ENCODE results near the gene MYD88. TPM values are rescaled to one million over a fixed set of nuclear protein-coding genes. Genes with fewer than 3 reads are reported as not detected.

The MYD88 gene
- total and polyA plus RNA-seq, 9 of the 15 experiments (the other 6 are each of a cell fraction or from before 2014, with no cell fraction given): 3.2 to 47.3 (median 27.6) TPM

- TF ChIP-seq ZNF124 (CRISPR knock-in tag; IDR thresholded peaks at IDR 0.05): no peak
- TF ChIP-seq TRIM24 (IDR thresholded peaks at IDR 0.05): no peak
- no peak for TF ChIP-seq NCOA4 (IDR thresholded peaks at IDR 0.05; ENCODE audit: partially characterized antibody)
- TF ChIP-seq NFRKB (IDR thresholded peaks at IDR 0.05; ENCODE audit: low read depth): peak; percentile 93; the same call in 1 of the 2 replicates
- TF ChIP-seq NRF1 (conservative IDR thresholded peaks at IDR 0.05 in 1 of 2, IDR thresholded peaks at IDR 0.05 in 1 of 2): peak; percentile 77 to 80
- TF ChIP-seq SRSF9 (IDR thresholded peaks at IDR 0.05; ENCODE audit: borderline replicate concordance, low read depth, low read length): no peak
- TF ChIP-seq RBM14 (IDR thresholded peaks at IDR 0.05; ENCODE audit: borderline replicate concordance, insufficient read depth, low read depth, low read length): 0 out of 2 replicates have a peak, but pooled peaks have one; percentile 36
- TF ChIP-seq SREBF1 (IDR thresholded peaks at IDR 0.05; ENCODE audit: borderline replicate concordance, low read depth, low read length): peak; percentile 17; the same call in 1 of the 2 replicates
- peak; percentile 85 for TF ChIP-seq HCFC1 (IDR thresholded peaks at IDR 0.05; ENCODE audit: low read depth, low read length)
- TF ChIP-seq ARID1B (IDR thresholded peaks at IDR 0.05): 0 out of 2 replicates have a peak, but pooled peaks have one; percentile 16
- TF ChIP-seq RNF219 (CRISPR knock-in tag; IDR thresholded peaks at IDR 0.05): no peak
- TF ChIP-seq ZNF175 (CRISPR knock-in tag; IDR thresholded peaks at IDR 0.05; ENCODE audit: low read depth): peak; percentile 78; the same call in 1 of the 2 replicates
- TF ChIP-seq MECOM (CRISPR knock-in tag; IDR thresholded peaks at IDR 0.05): no peak
- TF ChIP-seq ELK3 (CRISPR knock-in tag; IDR thresholded peaks at IDR 0.05): no peak
- no peak for TF ChIP-seq ZNF232 (CRISPR knock-in tag; IDR thresholded peaks at IDR 0.05)
- peak; percentile 65 for TF ChIP-seq MEIS2 (IDR thresholded peaks at IDR 0.05; ENCODE audit: partially characterized antibody)
- no peak for TF ChIP-seq BDP1 (IDR thresholded peaks at IDR 0.05; ENCODE audit: insufficient read depth, insufficient read length)
- no peak for TF ChIP-seq RFX7 (CRISPR knock-in tag; IDR thresholded peaks at IDR 0.05)
- TF ChIP-seq CREM (IDR thresholded peaks at IDR 0.05; ENCODE audit: low read depth): peak; percentile 98
- TF ChIP-seq KLF6 (CRISPR knock-in tag; IDR thresholded peaks at IDR 0.05; ENCODE audit: borderline replicate concordance): no peak
- TF ChIP-seq ETV6 (IDR thresholded peaks at IDR 0.05; ENCODE audit: borderline replicate concordance in 1 of 2, low read depth in 2 of 2, low read length in 1 of 2): no peak; a peak in 1 of 4 replicates
- TF ChIP-seq ETV6 (CRISPR knock-in tag; IDR thresholded peaks at IDR 0.05; ENCODE audit: borderline replicate concordance): no peak
Observed at GRCh38 chr3:38164952-38165721, 26.7 kb downstream of the MYD88 start, which contains the start of gene OXSR1 (continued).
